ENCODE measurements around the gene ALKBH6.
A peak's percentile ranks its signal among the peaks of the same experiment; 100 is the strongest.
"Not testable (repeated sequence)": the region's sequence is repeated elsewhere in the genome, so short reads cannot be mapped to it uniquely, and the experiment has no call there.

The ALKBH6 gene

GRCh38 chr19:36046443-36047050, 32.5 kb upstream of the ALKBH6 start:
- ATAC-seq (replicated peaks; ENCODE audit: extremely low read depth, poor library complexity, severe bottlenecking) (no peak), DNase-seq (ENCODE audit: low spot score in 2 of 2) (no peak)
- Mint-ChIP-seq H3K4me1 (peaks cover 11% of the 10 kb centered on the region), H3K36me3 (ENCODE audit: insufficient read depth) (no peaks in the 10 kb centered on the region), H3K9me3 (no peaks in the 10 kb centered on the region), H3K27me3 (no peaks in the 10 kb centered on the region), H3K4me3 (no peak overlapping the region), H3K27ac (ENCODE audit: low read depth) (no peak overlapping the region)

- DNase-seq (ENCODE audit: low spot score in 2 of 2) = no peak
- no peak for ATAC-seq (replicated peaks; ENCODE audit: extremely low read depth, poor library complexity, severe bottlenecking)
- Mint-ChIP-seq H3K4me1 (no peaks in the 10 kb centered on the region), H3K4me3 (no peak overlapping the region), H3K36me3 (ENCODE audit: insufficient read depth) (peaks cover 3% of the 10 kb centered on the region), H3K9me3 (no peaks in the 10 kb centered on the region), H3K27ac (ENCODE audit: low read depth) (no peak overlapping the region), H3K27me3 (no peaks in the 10 kb centered on the region)
These were observed 29.9 kb upstream of the ALKBH6 start for GRCh38 chr19:36043952-36044351.

- no peaks in the 10 kb centered on the region for H3K27me3 Mint-ChIP-seq
- no peak for ATAC-seq (replicated peaks; ENCODE audit: extremely low read depth, poor library complexity, severe bottlenecking)
These were observed 27.8 kb upstream of the ALKBH6 start for GRCh38 chr19:36041831-36042230.

GRCh38 chr19:36041092-36041491, 27.1 kb upstream of the ALKBH6 start:
- not testable (repeated sequence) for H3K27ac Mint-ChIP-seq (ENCODE audit: low read depth); DNase-seq (ENCODE audit: low spot score in 2 of 2); H3K4me1 Mint-ChIP-seq; H3K36me3 Mint-ChIP-seq (ENCODE audit: insufficient read depth); H3K27me3 Mint-ChIP-seq; ATAC-seq (replicated peaks; ENCODE audit: extremely low read depth, poor library complexity, severe bottlenecking); H3K4me3 Mint-ChIP-seq; H3K9me3 Mint-ChIP-seq

More at GRCh38 chr19:36041831-36042230, 27.8 kb upstream of the ALKBH6 start:
- no peaks in the 10 kb centered on the region for H3K9me3 Mint-ChIP-seq
- peaks cover 4% of the 10 kb centered on the region for H3K36me3 Mint-ChIP-seq (ENCODE audit: insufficient read depth)
- no peak overlapping the region for H3K4me3 Mint-ChIP-seq
- no peak for DNase-seq (ENCODE audit: low spot score in 2 of 2)
- H3K27ac Mint-ChIP-seq (ENCODE audit: low read depth) = no peak overlapping the region
- H3K4me1 Mint-ChIP-seq = peaks cover 7% of the 10 kb centered on the region

- no peaks in the 10 kb centered on the region for H3K9me3 Mint-ChIP-seq
- no peak for ATAC-seq (replicated peaks; ENCODE audit: extremely low read depth, poor library complexity, severe bottlenecking)
- H3K4me1 Mint-ChIP-seq = peaks cover 15% of the 10 kb centered on the region
- H3K36me3 Mint-ChIP-seq (ENCODE audit: insufficient read depth) = peaks cover 4% of the 10 kb centered on the region
- H3K27ac Mint-ChIP-seq (ENCODE audit: low read depth) = no peak overlapping the region
- no peak for DNase-seq (ENCODE audit: low spot score in 2 of 2)
- H3K27me3 Mint-ChIP-seq = no peaks in the 10 kb centered on the region
- H3K4me3 Mint-ChIP-seq = no peak overlapping the region
These were observed 26.5 kb upstream of the ALKBH6 start for GRCh38 chr19:36040495-36040894.

GRCh38 chr19:36032251-36033104, 18.5 kb upstream of the ALKBH6 start, which contains the start of gene CLIP3:
TSS of gene CLIP3 (minus strand) at chr19:36032873. CDS start at chr19:36032357, 516 bp downstream.
- no peak for ATAC-seq (replicated peaks; ENCODE audit: extremely low read depth, poor library complexity, severe bottlenecking)
- no peak for DNase-seq (ENCODE audit: low spot score in 2 of 2)
- Mint-ChIP-seq H3K36me3 (ENCODE audit: insufficient read depth) (peaks cover 2% of the 10 kb centered on the region), H3K27ac (ENCODE audit: low read depth) (peak within 1 kb of the TSS; percentile 72), H3K4me1 (peaks cover 29% of the 10 kb centered on the region), H3K27me3 (no peaks in the 10 kb centered on the region), H3K4me3 (peak within 1 kb of the TSS; percentile 5), H3K9me3 (no peaks in the 10 kb centered on the region)

GRCh38 chr19:36031308-36031707, 17.3 kb upstream of the ALKBH6 start:
- Mint-ChIP-seq H3K9me3 (no peaks in the 10 kb centered on the region), H3K27ac (ENCODE audit: low read depth) (no peak overlapping the region), H3K27me3 (no peaks in the 10 kb centered on the region), H3K4me1 (peaks cover 20% of the 10 kb centered on the region), H3K36me3 (ENCODE audit: insufficient read depth) (peaks cover 1% of the 10 kb centered on the region), H3K4me3 (no peak overlapping the region)
- ATAC-seq (replicated peaks; ENCODE audit: extremely low read depth, poor library complexity, severe bottlenecking) (no peak), DNase-seq (ENCODE audit: low spot score in 2 of 2) (no peak)

GRCh38 chr19:36030264-36031148, 16.5 kb upstream of the ALKBH6 start:
- ATAC-seq (replicated peaks; ENCODE audit: extremely low read depth, poor library complexity, severe bottlenecking) (no peak), DNase-seq (ENCODE audit: low spot score in 2 of 2) (no peak)
- Mint-ChIP-seq H3K27me3 (no peaks in the 10 kb centered on the region), H3K27ac (ENCODE audit: low read depth) (no peak overlapping the region), H3K4me3 (no peak overlapping the region), H3K9me3 (no peaks in the 10 kb centered on the region), H3K36me3 (ENCODE audit: insufficient read depth) (peaks cover 1% of the 10 kb centered on the region), H3K4me1 (peaks cover 14% of the 10 kb centered on the region)

- Mint-ChIP-seq H3K27ac (ENCODE audit: low read depth) (no peak overlapping the region), H3K4me3 (no peak overlapping the region), H3K36me3 (ENCODE audit: insufficient read depth) (peaks cover 1% of the 10 kb centered on the region), H3K4me1 (peaks cover 4% of the 10 kb centered on the region), H3K27me3 (no peaks in the 10 kb centered on the region), H3K9me3 (no peaks in the 10 kb centered on the region)
- ATAC-seq (replicated peaks; ENCODE audit: extremely low read depth, poor library complexity, severe bottlenecking) (no peak), DNase-seq (ENCODE audit: low spot score in 2 of 2) (no peak)
These were observed 14.5 kb upstream of the ALKBH6 start for GRCh38 chr19:36028313-36029041.

- H3K27ac Mint-ChIP-seq (ENCODE audit: low read depth) = no peak overlapping the region
- no peaks in the 10 kb centered on the region for H3K27me3 Mint-ChIP-seq
- ATAC-seq (replicated peaks; ENCODE audit: extremely low read depth, poor library complexity, severe bottlenecking) = no peak
- peaks cover 4% of the 10 kb centered on the region for H3K4me1 Mint-ChIP-seq
- H3K4me3 Mint-ChIP-seq = no peak overlapping the region
- no peak for DNase-seq (ENCODE audit: low spot score in 2 of 2)
- no peaks in the 10 kb centered on the region for H3K36me3 Mint-ChIP-seq (ENCODE audit: insufficient read depth)
- no peaks in the 10 kb centered on the region for H3K9me3 Mint-ChIP-seq
These were observed 13.7 kb upstream of the ALKBH6 start for GRCh38 chr19:36027696-36028095.

GRCh38 chr19:36026091-36026876, 12.3 kb upstream of the ALKBH6 start:
- ATAC-seq (replicated peaks; ENCODE audit: extremely low read depth, poor library complexity, severe bottlenecking) (no peak), DNase-seq (ENCODE audit: low spot score in 2 of 2) (no peak)
- Mint-ChIP-seq H3K27me3 (no peaks in the 10 kb centered on the region), H3K36me3 (ENCODE audit: insufficient read depth) (no peaks in the 10 kb centered on the region), H3K9me3 (no peaks in the 10 kb centered on the region), H3K4me1 (peaks cover 2% of the 10 kb centered on the region), H3K27ac (ENCODE audit: low read depth) (no peak overlapping the region), H3K4me3 (no peak overlapping the region)

All from central memory CD8-positive, alpha-beta T cell (primary cell).